NCI-H2227 (cell line): ENCODE data around the gene AOAH.
A peak's percentile ranks its signal among the peaks of the same experiment; 100 is the strongest.
"Not testable (repeated sequence)": the region's sequence is repeated elsewhere in the genome, so short reads cannot be mapped to it uniquely, and the experiment has no call there.

Experiments
- DNase-seq: peaks from one replicate; lab custom pipeline; 2025; ENCODE audit not compliant: unreplicated experiment; lab: John Stamatoyannopoulos, UW

The AOAH gene

DNA sequence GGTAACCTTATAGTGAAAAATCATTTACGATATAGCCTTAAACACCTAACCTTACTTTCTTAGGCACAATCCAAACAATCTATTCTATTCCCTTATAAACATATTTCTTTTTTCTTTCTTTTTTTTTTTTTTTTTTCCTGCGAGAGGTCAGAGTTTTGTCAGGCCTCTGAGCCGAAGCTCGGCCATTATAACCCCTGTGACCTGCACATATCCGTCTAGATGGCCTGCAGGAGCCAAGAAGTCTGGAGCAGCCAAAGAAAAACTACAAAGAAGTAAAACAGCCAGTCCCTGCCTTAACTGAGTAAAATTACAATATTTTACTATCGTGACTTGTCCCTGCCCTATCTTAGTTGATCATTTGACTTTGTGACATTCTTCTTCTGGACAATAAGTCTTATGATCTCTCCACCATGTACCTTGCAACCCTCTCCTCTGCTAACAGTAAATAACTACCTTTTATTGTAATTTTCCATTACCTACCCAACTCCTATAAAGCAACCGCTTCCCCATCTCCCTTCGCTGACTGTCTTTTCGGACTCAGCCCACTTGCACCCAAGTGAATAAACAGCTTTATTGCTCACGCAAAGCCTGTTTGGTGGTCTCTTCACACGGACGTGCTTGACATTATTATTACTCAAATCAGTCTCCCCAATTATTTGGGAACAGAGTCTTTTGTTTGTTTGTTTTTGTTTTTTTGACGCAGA, 64.5 kb downstream of the AOAH start:
- no peak for DNase-seq

GRCh38 chr7:36659172-36659516, 65.2 kb downstream of the AOAH start:
- peak; percentile 36 for DNase-seq

DNA sequence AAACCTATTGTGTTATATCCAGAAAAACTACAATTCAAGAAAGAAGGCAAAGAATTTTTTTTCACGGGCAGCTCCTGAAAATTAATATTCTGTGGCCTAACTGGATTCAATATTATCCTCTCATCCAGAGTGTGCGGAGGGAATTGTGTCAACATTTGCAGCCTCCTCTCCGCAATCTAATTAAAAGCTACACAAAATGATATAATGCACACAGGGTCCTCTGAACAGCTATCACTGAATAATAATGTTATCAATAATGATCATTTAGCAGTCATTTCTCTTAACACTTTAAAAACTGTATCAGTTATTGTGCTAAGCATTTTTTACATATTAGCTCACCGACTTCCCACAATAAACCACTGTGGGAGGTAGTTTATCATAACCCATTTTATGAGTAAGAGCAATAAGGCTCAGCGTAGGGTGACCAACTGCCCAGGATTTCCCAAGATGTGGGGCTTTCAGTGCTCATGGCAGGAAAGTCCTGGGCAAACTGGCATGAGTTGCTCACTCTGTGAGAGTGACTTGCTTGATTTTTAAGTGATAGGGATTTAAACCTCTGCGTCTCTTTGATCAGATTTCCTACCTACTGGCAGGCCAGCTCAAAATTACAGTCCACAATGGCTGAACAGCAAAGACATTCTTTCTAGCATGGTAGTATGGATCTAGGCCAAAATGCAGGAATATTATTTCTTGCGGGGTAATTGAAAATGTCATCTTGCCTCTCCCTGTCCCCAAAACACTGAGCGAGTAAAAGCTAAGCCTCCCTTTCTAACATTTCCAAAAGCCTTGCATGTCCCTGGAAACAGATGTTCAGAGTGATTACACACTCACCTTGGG, 65.7 kb downstream of the AOAH start:
- no peak for DNase-seq

GRCh38 chr7:36657036-36657660, 67.1 kb downstream of the AOAH start:
- no peak for DNase-seq

DNA sequence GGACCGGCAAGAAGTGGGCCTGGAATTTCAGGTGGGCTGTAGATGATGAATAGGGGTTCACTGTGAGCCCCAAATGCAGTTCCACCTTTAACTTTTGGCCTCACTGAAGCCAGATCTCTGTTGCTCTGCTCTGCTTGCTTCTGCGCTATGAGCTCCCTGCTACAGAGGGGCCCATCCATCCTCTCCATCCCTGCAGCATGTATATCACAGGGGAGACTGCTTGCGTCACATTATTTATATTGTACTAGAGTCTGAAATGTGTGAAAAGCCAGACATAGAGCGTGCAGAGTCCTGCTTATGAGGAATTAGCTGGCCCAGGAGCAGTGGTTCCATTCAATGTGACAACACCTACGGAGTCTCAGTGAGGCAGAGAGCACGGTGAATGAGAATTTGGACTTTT, 69.9 kb downstream of the AOAH start:
- DNase-seq = no peak

DNA sequence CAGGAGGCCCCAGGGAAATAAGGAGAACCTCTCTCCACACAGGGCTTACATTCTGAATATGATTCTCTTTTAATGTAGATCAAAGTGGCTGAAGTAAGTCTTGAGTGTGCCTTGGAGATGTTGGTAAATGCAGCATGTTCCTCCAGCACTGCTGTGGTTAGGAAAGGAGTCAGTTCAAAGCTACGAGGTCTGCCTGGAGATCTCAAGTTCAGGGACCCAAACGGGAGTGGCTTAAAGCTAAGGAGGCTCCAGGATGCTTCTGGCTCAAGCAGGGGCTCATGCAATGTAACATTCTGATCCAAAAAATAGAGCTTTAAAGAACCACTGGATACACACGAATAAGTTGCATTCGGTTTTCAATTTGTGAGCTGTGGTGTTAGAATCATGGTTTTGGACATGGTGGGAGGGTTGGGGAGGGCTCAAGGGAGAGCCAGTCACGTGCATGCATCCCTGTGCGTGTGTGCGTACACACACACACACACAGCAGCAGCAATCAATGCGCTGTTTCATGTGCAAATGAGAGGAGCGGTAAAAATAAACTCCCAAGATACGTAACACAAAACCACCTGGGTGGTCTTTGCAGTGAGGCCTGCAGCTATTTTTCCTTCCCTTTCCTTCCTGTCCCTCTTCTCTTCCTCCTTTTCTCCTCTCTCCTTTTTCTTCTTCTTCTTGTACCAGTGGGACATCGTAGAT, 70.5 kb downstream of the AOAH start:
- DNase-seq = no peak

- no peak for DNase-seq
These were observed 71.2 kb downstream of the AOAH start for GRCh38 chr7:36653008-36653662.

DNA sequence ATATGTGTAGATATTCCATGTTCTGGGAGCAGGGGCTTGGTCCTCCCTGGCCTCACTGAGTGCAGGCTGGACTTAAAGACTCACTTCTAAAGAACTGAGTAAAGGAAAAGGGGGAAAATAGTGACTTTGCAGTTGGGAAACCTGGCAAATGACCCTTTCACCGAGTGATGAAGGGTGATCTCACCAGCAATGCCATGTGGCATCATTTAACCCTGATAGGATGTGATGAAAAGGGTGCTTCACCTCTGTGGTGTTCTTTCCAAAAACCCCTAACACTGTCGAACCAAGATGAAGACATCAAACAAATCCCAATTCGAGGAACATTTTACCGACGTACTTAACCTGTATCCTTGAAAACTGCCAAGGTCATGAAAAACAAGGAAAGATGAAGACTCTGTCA, 71.9 kb downstream of the AOAH start:
- DNase-seq = no peak

DNA sequence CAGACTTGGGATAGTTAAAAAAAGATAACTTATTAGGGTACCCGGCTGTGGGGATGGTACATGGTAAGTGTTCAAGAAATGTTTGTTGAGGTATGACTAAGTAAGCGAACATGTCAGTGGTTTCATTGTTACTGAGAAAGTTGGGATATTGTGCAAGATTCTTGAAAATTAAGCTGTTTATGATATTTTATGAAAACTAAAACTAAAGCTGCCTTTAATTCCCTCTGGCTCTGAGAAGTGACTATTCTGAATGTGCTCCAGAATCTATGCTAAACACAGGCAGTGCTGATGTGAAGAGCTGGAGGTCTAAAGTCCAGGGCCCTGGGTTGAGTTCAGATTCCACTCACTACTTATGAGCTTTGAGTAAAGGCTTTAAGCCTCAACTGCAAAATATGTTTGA, 72.9 kb downstream of the AOAH start:
- no peak for DNase-seq

DNA sequence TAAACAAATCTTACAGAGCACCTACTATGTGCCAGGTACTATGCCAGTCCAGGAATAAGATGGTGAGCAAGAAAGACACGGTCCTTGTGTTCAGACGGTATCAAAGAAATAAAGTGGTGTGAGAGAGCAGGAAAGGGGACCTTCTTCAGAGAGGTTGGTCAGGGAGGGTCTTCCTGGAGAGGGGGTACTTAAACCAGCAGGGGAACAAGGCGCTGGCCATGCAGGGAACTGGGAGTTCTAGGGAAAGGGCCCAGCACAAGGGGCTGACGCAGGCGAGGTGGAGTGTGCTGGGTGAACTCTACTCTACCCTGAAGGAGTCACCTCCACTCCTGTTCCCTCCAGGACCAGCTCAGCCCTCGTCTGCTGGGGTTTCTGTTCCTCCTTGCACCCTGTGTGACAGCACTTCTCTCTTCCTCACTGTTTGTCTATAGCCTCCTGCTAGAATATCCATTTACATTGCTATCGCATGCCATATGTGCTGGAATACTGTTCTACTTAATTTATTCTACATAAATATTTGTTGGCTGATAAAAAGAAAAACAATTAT, 73.5 kb downstream of the AOAH start:
- no peak for DNase-seq

GRCh38 chr7:36650320-36650719, 74.0 kb downstream of the AOAH start:
- no peak for DNase-seq

GRCh38 chr7:36649319-36649718, 75.0 kb downstream of the AOAH start:
- DNase-seq = not testable (repeated sequence)

DNA sequence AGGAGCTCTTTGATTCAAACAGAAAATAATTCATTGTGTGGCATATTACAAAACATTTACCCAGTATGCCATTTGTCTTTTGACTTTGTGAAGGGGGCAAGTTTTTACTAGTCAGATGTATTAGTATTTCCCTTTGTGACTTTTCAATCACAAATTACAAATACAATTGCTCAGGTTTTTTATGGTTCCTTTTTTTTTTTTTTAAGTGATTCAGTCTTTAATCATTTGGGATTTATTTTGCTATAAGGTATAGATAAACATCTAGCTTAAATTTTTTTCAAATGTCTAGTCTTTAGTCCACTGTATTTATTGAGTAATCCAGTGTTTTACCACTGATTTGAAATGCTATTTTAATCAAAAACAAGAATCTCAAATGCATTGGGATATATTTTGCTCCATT, 75.9 kb downstream of the AOAH start:
- no peak for DNase-seq

DNA sequence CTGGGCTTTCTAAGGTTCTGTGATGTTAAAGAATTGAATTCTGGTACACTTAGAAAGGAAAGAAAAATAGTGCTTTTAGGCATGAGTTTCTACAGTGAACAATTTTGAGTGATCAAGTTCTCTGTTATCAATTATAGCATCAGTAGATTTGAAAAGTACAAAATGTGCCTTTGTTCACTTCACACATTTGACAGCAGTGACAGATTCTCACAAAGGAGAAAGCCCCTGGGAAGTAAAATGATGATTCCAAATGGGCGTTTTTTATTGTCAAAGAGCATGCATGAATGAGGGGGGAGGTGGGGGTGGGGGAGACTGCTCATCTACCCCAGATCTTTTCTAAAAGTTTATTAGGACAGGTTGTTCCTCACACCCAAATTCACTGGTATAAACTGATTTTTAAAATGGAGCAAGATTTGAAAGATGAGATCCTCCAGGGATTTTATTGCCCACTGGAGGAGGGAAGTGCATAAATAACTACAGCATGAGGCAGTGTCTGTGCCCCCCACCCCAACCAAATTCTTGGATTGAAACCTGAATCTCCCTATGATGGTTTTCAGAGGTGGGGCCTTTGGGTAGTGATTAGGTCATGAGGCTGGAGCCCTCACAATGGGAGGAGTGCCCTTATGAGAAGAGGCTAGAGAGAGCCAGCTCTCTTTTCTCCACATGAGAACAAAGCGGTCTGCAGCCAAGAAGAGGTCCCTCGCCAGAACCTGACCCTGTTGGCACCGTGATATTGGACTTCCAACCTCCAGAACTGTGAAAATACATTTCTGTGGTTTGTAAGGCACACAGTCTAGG, 79.5 kb downstream of the AOAH start:
- no peak for DNase-seq

GRCh38 chr7:36642414-36642813, 81.9 kb downstream of the AOAH start:
- no peak for DNase-seq

GRCh38 chr7:36642010-36642409, 82.3 kb downstream of the AOAH start:
- DNase-seq = no peak

- no peak for DNase-seq
These were observed 83.6 kb downstream of the AOAH start for GRCh38 chr7:36640682-36641081.

- no peak for DNase-seq
These were observed 84.5 kb downstream of the AOAH start for GRCh38 chr7:36639826-36640225.

GRCh38 chr7:36638586-36639263, 85.6 kb downstream of the AOAH start:
- DNase-seq = no peak
